PFSK-1 (cell line): ENCODE measurements around the gene CCNA2.

ENCODE experiments used
- POLR2AphosphoS5 ChIP-seq: IDR thresholded peaks from 2 replicates; pipeline ENCODE4 v1.6.1; 2012; ENCODE audit warnings: low read depth, mild to moderate bottlenecking, control low read depth, low read length, moderate library complexity
- REST ChIP-seq, 2 experiments: IDR thresholded peaks; 2 replicates each; pipeline versions ENCODE4 v1.6.1 to v1.8.0; 2011 to 2012; ENCODE audit warnings: low read depth in 2 of 2, low read length in 2 of 2, control low read depth in 1 of 2, inconsistent platforms in 1 of 2, mild to moderate bottlenecking in 1 of 2, moderate library complexity in 1 of 2; ENCODE audit not compliant: insufficient read depth in 1 of 2
- SIN3A ChIP-seq: IDR thresholded peaks from 2 replicates; pipeline ENCODE4 v1.6.1; 2012; ENCODE audit warnings: mild to moderate bottlenecking, low read length, moderate library complexity, borderline replicate concordance; ENCODE audit not compliant: insufficient read depth
- TAF1 ChIP-seq: IDR thresholded peaks from 2 replicates; pipeline ENCODE4 v1.6.1; 2012; ENCODE audit warnings: low read length, control low read depth, borderline replicate concordance; ENCODE audit not compliant: insufficient read depth

GRCh38 chr4:121801715-121802075 is 22.0 kb downstream of the CCNA2 start:
- TF ChIP-seq POLR2AphosphoS5 (no peak), REST (IDR thresholded peaks at IDR 0.05; ENCODE audit: insufficient read depth in 1 of 2, low read depth in 2 of 2, low read length in 2 of 2) (no peak), TAF1 (no peak), SIN3A (no peak)
